H1 (cell line): Measurements from ENCODE around the gene C2orf74. TPM values are rescaled to one million over a fixed set of nuclear protein-coding genes. Genes with fewer than 3 reads are reported as not detected.

Experiments
- CBX5 ChIP-seq: fragments of 300-800, 300-1000 bp; sonication (generic); IDR thresholded peaks from 2 replicates; pipeline ENCODE4 v1.7.1; 2016; ENCODE audit warnings: antibody characterized with exemption, low read length, low read depth
- TBP ChIP-seq: IDR thresholded peaks from 2 replicates; pipeline ENCODE4 v1.6.1; 2011; ENCODE audit warnings: low read depth, low read length, improper control_type of control experiment
- polyA plus RNA-seq, 7 experiments: library from polyadenylated mRNA; depleted of rRNA in 3 of 7; stranded (reverse) in 5 of 7; unstranded in 2 of 7; fragments of >200 nt in 5 of 7; fragments of 200-250 nt in 2 of 7; gene quantifications; 1 replicate in 5 of 7; 2 replicates in 1 of 7; 4 replicates in 1 of 7; pipeline versions ENCODE4 v1.2.1 to v1.2.3, GENCODE V29; 2011 to 2013; ENCODE audit warnings: missing spikeins in 2 of 7, mixed read lengths in 2 of 7
- total RNA-seq: library from RNA; stranded (reverse); fragmentation: NEBNext Ultra II Directional; extraction: Animal tissue kit (Norgen Biotek cat#: 25700); gene quantifications from 2 replicates; pipeline ENCODE4 v1.2.1, GENCODE V29; 2021
- TF ChIP-seq, protein P1 (sequence below): IDR thresholded peaks from 2 replicates; pipeline ENCODE4 v1.6.1; 2011; ENCODE audit warnings: low read length, improper control_type of control experiment

Gene C2orf74
- total and polyA plus RNA-seq, 2 of the 8 experiments (the other 6 are each of a cell fraction or from before 2014, with no cell fraction given): 2.6 to 9.3 TPM

DNA sequence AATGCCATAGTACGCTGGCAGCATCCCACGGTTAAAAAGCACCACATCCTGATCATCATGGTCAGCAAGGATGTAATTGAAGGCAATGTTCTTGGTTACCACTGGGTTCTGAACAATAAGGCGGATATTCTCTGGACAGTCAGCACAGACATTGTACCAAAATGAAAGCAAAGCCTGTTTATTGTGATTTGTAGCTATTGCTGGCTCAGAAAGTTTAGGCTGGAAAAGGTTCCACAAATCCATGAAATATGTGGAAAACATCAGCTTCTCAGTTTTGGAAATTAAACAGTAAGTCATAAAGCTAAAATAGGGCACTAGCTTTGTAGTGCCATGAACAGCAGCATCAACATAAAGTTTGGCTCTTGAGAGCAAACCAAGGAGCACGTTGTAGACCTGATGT is 52.2 kb downstream of the C2orf74 start (continued):
- TF ChIP-seq CBX5 (no peak), TBP (no peak)
- TF ChIP-seq, protein P1, sequence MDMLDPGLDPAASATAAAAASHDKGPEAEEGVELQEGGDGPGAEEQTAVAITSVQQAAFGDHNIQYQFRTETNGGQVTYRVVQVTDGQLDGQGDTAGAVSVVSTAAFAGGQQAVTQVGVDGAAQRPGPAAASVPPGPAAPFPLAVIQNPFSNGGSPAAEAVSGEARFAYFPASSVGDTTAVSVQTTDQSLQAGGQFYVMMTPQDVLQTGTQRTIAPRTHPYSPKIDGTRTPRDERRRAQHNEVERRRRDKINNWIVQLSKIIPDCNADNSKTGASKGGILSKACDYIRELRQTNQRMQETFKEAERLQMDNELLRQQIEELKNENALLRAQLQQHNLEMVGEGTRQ: no peak

Other genes starting within 250 kb of the C2orf74 start
- 21.8 and 22.3 TPM in 2 replicates for gene PEX13, start 144.5 kb upstream of the C2orf74 start, total RNA-seq
- 12.1 and 16.8 TPM in 2 replicates for gene PEX13, start 144.5 kb upstream of the C2orf74 start, polyA plus RNA-seq (2011; rRNA removed)
- gene PUS10, start 143.9 kb upstream of the C2orf74 start, total RNA-seq: 2.2 and 3.1 TPM in 2 replicates
- gene PUS10, start 143.9 kb upstream of the C2orf74 start, polyA plus RNA-seq (2011; rRNA removed): 1.3 TPM in 2 replicates
- 12.0 and 12.1 TPM in 2 replicates for gene SANBR, start 96.3 kb upstream of the C2orf74 start, total RNA-seq
- 3.4 and 3.5 TPM in 2 replicates for gene SANBR, start 96.3 kb upstream of the C2orf74 start, polyA plus RNA-seq (2011; rRNA removed)